IMR-90 (cell line): Measurements from ENCODE around the gene CCDC146. TPM values are rescaled to one million over a fixed set of nuclear protein-coding genes. Genes with fewer than 3 reads are reported as not detected.
"Not testable (repeated sequence)": the region's sequence is repeated elsewhere in the genome, so short reads cannot be mapped to it uniquely, and the experiment has no call there.

ENCODE experiments used
- ATAC-seq: fragments of 200-7000 bp; cut with Tn5 transposase; 2 replicates; pipeline ENCODE4 v1.9.1; 2020; ENCODE audit warnings: low read depth, mild to moderate bottlenecking, moderate library complexity
- BruUV-seq: library from RNA; stranded (reverse); fragments of 400-500 nt; replicated peaks from 2 replicates; lab custom pipeline; 2021; lab: Mats Ljungman, UMichigan
- CTCF ChIA-PET: fragments of 300-600 bp; formaldehyde crosslinking; extraction: SDS; loops from one replicate; lab custom pipeline; 2021; ENCODE audit warnings: antibody characterized with exemption; lab: Yijun Ruan, JAX
- POLR2A ChIA-PET: fragments of 300-600 bp; sonication (Branson Sonifier 250); formaldehyde crosslinking; loops from one replicate; lab custom pipeline; 2022; ENCODE audit warnings: antibody characterized with exemption; ENCODE audit not compliant: unreplicated experiment; lab: Charles Lee
- DNase-seq: peaks from one replicate; pipeline ENCODE4 v3.0.0; 2013
- H2AFZ ChIP-seq: replicated peaks from 2 replicates; pipeline ENCODE3; 2013; ENCODE audit warnings: low read length, mild to moderate bottlenecking; ENCODE audit not compliant: poor library complexity
- H2AK5ac ChIP-seq: 2 replicates; pipeline ENCODE4 v1.6.1; 2013; ENCODE audit warnings: low read depth, low read length, inconsistent platforms
- H2AK9ac ChIP-seq: replicated peaks from 2 replicates; pipeline ENCODE3; 2013; ENCODE audit warnings: mild to moderate bottlenecking, low read depth, low read length, moderate library complexity; ENCODE audit not compliant: poor library complexity
- H2BK120ac ChIP-seq: 2 replicates; pipeline ENCODE4 v1.6.1; 2013; ENCODE audit warnings: low read depth, low read length, inconsistent platforms
- H2BK15ac ChIP-seq: 3 replicates; pipeline ENCODE4 v1.6.1; 2013; ENCODE audit warnings: low read depth, low read length, inconsistent platforms
- H2BK20ac ChIP-seq: 2 replicates; pipeline ENCODE4 v1.6.1; 2013; ENCODE audit warnings: low read depth, mild to moderate bottlenecking, inconsistent platforms, low read length, moderate library complexity
- H2BK5ac ChIP-seq: 2 replicates; pipeline ENCODE4 v1.6.1; 2013; ENCODE audit warnings: mild to moderate bottlenecking, low read depth, low read length, inconsistent platforms; ENCODE audit not compliant: poor library complexity, severe bottlenecking
- H3K14ac ChIP-seq: replicated peaks from 2 replicates; pipeline ENCODE4 v1.6.1; 2013; ENCODE audit warnings: low read depth, low read length, inconsistent platforms
- H3K18ac ChIP-seq: 2 replicates; pipeline ENCODE4 v1.6.1; 2013; ENCODE audit warnings: low read depth, low read length, control low read depth
- H3K23ac ChIP-seq: 2 replicates; pipeline ENCODE4 v1.6.1; 2013; ENCODE audit warnings: low read depth, low read length, inconsistent platforms
- H3K27ac ChIP-seq: 2 replicates; pipeline ENCODE4 v1.5.1; 2013; ENCODE audit warnings: mild to moderate bottlenecking, control low read depth, low read length; ENCODE audit not compliant: insufficient read depth
- H3K27me3 ChIP-seq: 2 replicates; pipeline ENCODE4 v1.6.1; 2013; ENCODE audit warnings: low read length; ENCODE audit not compliant: control insufficient read depth, insufficient read depth
- H3K36me3 ChIP-seq: 2 replicates; pipeline ENCODE4 v1.6.1; 2013; ENCODE audit warnings: low read length, mixed read lengths; ENCODE audit not compliant: control insufficient read depth, insufficient read depth
- H3K4ac ChIP-seq: 2 replicates; pipeline ENCODE4 v1.6.1; 2013; ENCODE audit warnings: low read depth, low read length, inconsistent platforms
- H3K4me1 ChIP-seq: 2 replicates; pipeline ENCODE4 v1.6.1; 2013; ENCODE audit warnings: low read length, mixed read lengths; ENCODE audit not compliant: control insufficient read depth, insufficient read depth
- H3K4me2 ChIP-seq: 2 replicates; pipeline ENCODE4 v1.6.1; 2013; ENCODE audit warnings: low read depth, mild to moderate bottlenecking, control low read depth, low read length, moderate library complexity
- H3K4me3 ChIP-seq: 2 replicates; pipeline ENCODE4 v1.5.1; 2013; ENCODE audit warnings: low read depth, mild to moderate bottlenecking, control low read depth, low read length, moderate library complexity; ENCODE audit not compliant: insufficient read depth
- H3K56ac ChIP-seq: 2 replicates; pipeline ENCODE4 v1.6.1; 2013; ENCODE audit warnings: low read length, inconsistent platforms; ENCODE audit not compliant: insufficient read depth; ENCODE audit errors: extremely low read depth
- H3K79me1 ChIP-seq, 2 experiments: 2 replicates each; pipeline ENCODE4 v1.6.1; 2013; ENCODE audit warnings: low read length in 2 of 2, inconsistent platforms in 1 of 2, low read depth in 1 of 2
- H3K9ac ChIP-seq: 2 replicates; pipeline ENCODE4 v1.6.1; 2013; ENCODE audit warnings: low read depth, low read length, control low read depth
- H3K9me1 ChIP-seq: 2 replicates; pipeline ENCODE4 v1.6.1; 2013; ENCODE audit warnings: low read length, inconsistent platforms; ENCODE audit not compliant: insufficient read depth
- H3K9me3 ChIP-seq: 2 replicates; pipeline ENCODE4 v1.6.1; 2013; ENCODE audit warnings: low read length; ENCODE audit not compliant: control insufficient read depth, insufficient read depth
- H4K20me1 ChIP-seq: 2 replicates; pipeline ENCODE4 v1.6.1; 2013; ENCODE audit warnings: low read length, inconsistent platforms; ENCODE audit not compliant: insufficient read depth
- H4K5ac ChIP-seq: 2 replicates; pipeline ENCODE4 v1.6.1; 2013; ENCODE audit warnings: mild to moderate bottlenecking, low read depth, low read length, control low read depth
- H4K8ac ChIP-seq, 2 experiments: 2 replicates each; pipeline ENCODE4 v1.6.1; 2013; ENCODE audit warnings: low read depth in 2 of 2, low read length in 2 of 2, control low read depth in 1 of 2, inconsistent platforms in 1 of 2
- H4K91ac ChIP-seq: 2 replicates; pipeline ENCODE4 v1.6.1; 2013; ENCODE audit warnings: low read depth, low read length, inconsistent platforms; ENCODE audit not compliant: insufficient read depth
- WGBS, 2 experiments: methylation state at CpG; one replicate each; pipeline versions ENCODE4 v1.1.5 to v1.1.7; 2013; ENCODE audit warnings: missing lambda C conversion rate in 2 of 2; ENCODE audit not compliant: insufficient read length in 1 of 2; ENCODE audit errors: extremely low coverage in 2 of 2; 5-methylcytosine and 5-hydroxymethylcytosine counted together
- dilution Hi-C: fragments of 300-500 bp; cut with HindIII; formaldehyde crosslinking; loops from one replicate; pipeline ENCODE4 v1.14.3; 2018; ENCODE audit warnings: low sequenced_read_pairs; ENCODE audit not compliant: unreplicated experiment
- in situ Hi-C: fragments of 300-500 bp; cut with MboI; formaldehyde crosslinking; loops from 3 replicates; pipeline ENCODE4 v1.14.3; 2019; ENCODE audit warnings: low sequenced_read_pairs, inconsistent platforms, mixed read lengths
- intact Hi-C: fragments of 100-400 bp; cut with micrococcal nuclease; formaldehyde crosslinking; loops from 2 replicates; pipeline ENCODE4 v1.10.0; 2022
- polyA plus RNA-seq, 3 experiments: library from polyadenylated mRNA; depleted of rRNA; stranded (reverse); fragments of >200 nt; gene quantifications; 2 replicates each; pipeline ENCODE4 v1.2.3, GENCODE V29; 2012; ENCODE audit warnings: low replicate concordance in 1 of 3
- total RNA-seq: library from RNA; depleted of rRNA; stranded (reverse); fragments of >200 nt; gene quantifications from 2 replicates; pipeline ENCODE4 v1.2.3, GENCODE V29; 2012

Gene CCDC146
- total and polyA plus RNA-seq, 2 of the 4 experiments (the other 2 are of a cell fraction) = 0.54 to 1.7 TPM

GRCh38 chr7:77219701-77220331 lies 97.4 kb downstream of the CCDC146 start:
- CTCF ChIA-PET = not testable (repeated sequence)

More at GRCh38 chr7:77219701-77220331, 97.4 kb downstream of the CCDC146 start:
- ATAC-seq, H3K9me1 ChIP-seq, H2AK9ac ChIP-seq, H2BK120ac ChIP-seq, H3K36me3 ChIP-seq, H3K56ac ChIP-seq, H3K4me3 ChIP-seq, H3K14ac ChIP-seq, H3K4me2 ChIP-seq, H3K79me1 ChIP-seq, BruUV-seq, H3K4me1 ChIP-seq, in situ Hi-C loops, H2AFZ ChIP-seq, dilution Hi-C loops, H3K9me3 ChIP-seq, H4K91ac ChIP-seq, POLR2A ChIA-PET, H2AK5ac ChIP-seq, H2BK15ac ChIP-seq, H2BK5ac ChIP-seq, H4K8ac ChIP-seq, DNase-seq, H3K9ac ChIP-seq, H3K23ac ChIP-seq, H3K27me3 ChIP-seq, H3K4ac ChIP-seq, H3K18ac ChIP-seq, H2BK20ac ChIP-seq, intact Hi-C loops, H3K27ac ChIP-seq, H4K5ac ChIP-seq, H4K20me1 ChIP-seq: not testable (repeated sequence)
- WGBS, 2 experiments = 100% methylated on average over 6 of the region's 10 CpGs; no CpG with 5 or more reads in 1 of the 2 experiments
